GM19395 (cell line): ENCODE data around the gene BOK.

Source experiments
- ATAC-seq: cut with Tn5 transposase; IDR thresholded peaks from one replicate; pipeline ENCODE4 v1.9.1; 2021; ENCODE audit warnings: mild to moderate bottlenecking, moderate library complexity; ENCODE audit not compliant: unreplicated experiment

The BOK gene

GRCh38 chr2:241598061-241598460 lies 39.5 kb downstream of the BOK start:
- no peak for ATAC-seq

DNA sequence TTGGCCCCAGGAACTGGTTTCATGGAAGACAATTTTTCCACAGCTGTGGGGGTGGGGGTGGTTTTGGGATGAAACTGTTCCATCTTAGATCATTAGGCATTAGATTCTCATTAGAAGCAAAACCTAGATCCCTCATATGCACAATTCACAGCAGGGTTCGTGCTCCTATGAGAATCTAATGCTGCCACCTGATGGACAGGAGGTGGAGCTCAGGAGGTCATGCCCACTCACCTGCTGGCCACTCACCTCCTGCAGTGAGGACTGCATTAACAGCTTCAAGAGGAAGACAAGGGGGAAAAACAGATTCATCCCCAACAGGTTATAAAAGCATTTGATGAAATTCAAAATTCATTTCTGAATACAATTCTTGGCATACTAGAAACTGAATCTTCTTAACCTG lies 39.9 kb downstream of the BOK start:
- ATAC-seq, result no peak

DNA sequence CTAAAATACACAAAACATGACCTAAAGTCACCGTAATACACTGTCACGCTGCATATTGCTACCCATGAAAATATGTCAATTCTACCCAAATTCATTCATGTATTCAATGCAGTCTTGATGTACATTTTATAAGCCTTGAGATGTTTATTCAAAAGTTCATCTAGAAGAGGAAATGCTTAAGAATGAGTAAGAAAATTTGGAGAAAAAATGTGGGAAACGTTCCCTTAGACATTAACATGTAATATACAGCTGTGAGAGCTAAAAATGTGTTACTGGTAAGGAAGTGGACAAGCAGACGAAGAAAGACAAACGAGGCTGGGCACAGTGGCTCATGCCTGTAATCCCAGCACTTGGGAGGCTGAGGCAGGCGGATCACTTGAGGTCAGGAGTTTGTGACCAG lies 41.1 kb downstream of the BOK start:
- ATAC-seq, result no peak

GRCh38 chr2:241601841-241602240 lies 43.3 kb downstream of the BOK start:
- no peak for ATAC-seq

GRCh38 chr2:241602720-241603119 lies 44.2 kb downstream of the BOK start:
- no peak for ATAC-seq

DNA sequence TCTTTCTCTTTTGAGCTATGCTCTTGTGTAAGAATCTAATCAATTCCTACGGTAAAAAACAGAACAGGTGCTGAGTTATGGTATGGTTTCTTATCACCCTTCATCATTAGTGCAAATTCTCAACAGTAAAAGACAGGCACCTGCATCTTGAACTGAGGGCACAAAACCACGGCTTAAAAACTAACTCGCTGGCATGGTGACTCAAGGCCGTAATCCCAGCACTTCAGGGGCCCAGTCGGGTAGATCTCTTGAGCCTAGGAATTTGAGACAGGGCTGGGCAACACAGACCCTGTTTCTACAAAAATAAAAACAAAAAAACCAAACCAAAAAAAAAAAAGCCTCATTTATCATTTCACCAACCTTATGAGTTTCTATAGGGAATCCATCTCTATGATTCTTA lies 45.1 kb downstream of the BOK start:
- no peak for ATAC-seq

DNA sequence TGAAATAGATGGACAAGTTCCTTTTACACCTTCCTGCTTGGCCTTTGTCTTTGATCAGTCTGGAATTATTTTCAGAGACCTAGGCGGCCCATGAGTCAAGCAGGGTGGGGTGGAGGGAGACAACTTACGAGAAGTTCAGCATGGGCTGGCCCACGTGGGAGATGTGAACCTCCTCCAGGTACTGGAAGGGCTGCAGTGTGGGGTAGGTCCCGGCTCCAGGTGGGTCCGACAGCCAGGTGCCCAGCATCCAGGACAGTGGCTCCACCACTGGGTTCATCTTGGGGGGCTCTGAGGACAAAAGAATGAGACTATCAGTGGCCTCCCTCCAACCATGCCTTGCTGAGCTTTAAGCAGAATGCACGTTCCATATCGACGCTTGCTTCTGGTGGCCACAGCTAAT lies 47.6 kb downstream of the BOK start:
- ATAC-seq, result no peak

GRCh38 chr2:241607162-241607885 lies 48.8 kb downstream of the BOK start:
- ATAC-seq, result no peak

GRCh38 chr2:241608881-241609280 lies 50.3 kb downstream of the BOK start:
- no peak for ATAC-seq

- ATAC-seq, result peak; percentile 93
These were observed 51.6 kb downstream of the BOK start for GRCh38 chr2:241609859-241610793.

DNA sequence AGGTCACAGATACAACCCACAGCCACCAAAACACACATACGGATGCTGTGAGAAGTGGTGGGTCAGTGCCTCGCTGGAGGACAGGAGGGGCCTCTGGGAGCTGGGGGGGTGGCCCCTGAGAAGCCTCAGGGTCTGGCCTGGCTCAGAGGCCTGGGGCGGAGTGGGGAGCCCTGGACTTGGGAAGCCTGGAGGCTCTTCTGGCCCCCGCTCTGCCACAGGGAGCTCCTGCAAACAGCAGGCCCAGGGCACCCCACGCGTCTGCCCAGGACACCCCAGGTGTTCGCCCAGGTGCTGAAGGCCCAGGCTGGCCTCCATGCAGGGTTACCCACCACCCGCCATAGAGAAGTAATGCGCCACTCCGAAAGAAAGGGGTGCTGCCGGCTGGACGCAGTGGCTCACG lies 52.5 kb downstream of the BOK start:
- no peak for ATAC-seq

GRCh38 chr2:241612156-241613016 lies 53.8 kb downstream of the BOK start:
- no peak for ATAC-seq

GRCh38 chr2:241613017-241613780 lies 54.7 kb downstream of the BOK start:
- no peak for ATAC-seq

DNA sequence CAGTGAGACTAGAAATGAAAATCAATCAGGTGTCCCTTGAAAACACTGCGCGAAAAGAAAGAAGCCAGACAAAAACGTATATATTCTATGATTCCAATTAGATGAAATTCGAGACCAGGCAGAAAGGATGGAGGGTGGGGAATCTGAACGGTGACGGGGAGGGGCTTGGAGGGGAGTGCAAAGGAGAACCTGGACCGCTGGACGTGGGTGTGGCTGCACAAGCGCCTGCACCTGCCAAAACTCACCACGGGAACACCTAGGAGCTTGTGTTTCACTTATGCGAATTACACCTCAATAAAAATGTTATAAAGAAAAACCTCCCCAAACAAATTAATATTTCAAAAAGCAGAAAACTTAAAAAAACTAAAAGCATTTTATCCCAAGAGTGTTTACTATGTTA lies 56.5 kb downstream of the BOK start:
- ATAC-seq, result no peak

- ATAC-seq, result no peak
These were observed 57.0 kb downstream of the BOK start for GRCh38 chr2:241615522-241616052.

DNA sequence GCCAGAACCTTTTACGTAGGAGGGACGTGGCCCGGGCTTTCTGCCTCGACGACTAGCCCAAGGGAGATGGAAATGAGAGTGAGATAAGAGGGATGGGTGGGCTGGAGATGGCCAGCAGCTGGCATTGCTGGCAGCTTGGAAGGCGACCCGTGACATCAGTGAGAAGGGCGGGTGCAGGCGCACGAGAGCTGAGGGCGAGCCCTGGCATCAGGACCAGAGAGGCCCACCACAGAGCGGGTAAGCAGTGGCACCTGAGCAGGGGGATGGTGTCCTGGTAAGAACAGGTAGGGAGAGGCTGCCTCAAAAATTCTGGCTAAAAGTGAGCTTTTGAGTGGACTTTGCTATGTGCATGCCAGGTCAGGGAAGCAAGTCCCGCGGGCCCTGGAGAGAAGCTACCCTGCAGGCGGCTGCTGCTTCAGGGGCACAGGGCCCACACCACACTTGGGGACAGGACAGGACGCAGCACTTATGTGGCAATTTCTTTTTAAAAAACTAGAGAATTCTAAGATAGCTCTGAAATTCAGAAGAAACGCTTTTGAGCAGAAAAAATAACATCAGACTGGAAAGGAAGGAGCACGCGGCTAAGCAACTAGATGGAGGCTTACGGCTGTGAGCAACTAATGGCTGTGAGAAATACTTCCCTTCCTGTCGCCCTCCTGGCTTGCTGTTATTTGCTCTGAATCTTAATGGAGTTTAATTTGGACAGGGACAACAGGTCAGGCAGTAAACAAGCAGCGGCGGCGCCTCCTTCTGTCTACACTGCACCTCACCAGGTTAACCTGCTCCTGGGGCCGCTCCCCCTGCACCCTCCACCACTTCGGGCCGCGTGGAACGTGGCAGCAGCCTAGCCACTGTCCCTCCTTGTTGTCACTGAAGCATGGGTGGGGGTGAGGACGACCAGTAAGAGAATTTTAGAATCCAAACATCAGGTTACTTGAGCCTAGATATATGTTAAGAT lies 57.9 kb downstream of the BOK start:
- no peak for ATAC-seq

DNA sequence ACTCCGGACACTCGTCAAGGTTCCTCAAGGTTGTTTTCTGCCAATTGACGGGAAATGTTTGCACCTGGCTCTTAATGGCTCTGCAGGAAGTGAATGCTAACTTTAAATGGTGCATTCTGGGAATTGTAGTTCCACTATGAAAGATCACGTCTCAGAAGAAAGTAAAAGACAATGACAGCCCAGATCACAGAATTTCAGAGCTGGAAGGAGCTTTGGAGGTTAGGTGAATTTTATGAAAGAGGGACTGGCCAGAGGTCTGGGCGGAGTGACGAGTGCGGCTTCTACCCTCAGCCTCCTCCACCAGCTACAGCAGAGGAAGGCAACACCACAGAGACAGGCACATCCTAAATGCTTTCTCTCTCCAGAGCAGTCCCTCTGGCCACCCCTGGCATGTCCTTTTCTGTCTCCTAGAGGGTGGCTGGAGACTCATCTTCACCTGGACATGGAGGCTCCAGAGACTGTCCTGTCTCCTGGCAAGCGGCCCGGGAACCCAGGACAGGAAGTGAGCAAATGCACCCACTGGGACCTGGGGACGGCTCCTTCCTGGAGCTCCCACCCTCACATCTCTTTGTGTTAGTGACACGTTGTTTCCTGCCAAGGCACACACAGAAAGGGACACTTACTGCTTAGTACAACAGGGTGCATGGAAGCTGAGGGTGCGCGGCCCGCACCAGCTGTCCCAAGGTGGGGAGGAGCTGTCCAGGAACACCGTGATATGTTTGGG lies 59.0 kb downstream of the BOK start:
- peak; percentile 68 for ATAC-seq

GRCh38 chr2:241618296-241618805 lies 59.8 kb downstream of the BOK start:
- no peak for ATAC-seq
